H1 (cell line): ENCODE measurements around the gene UBL5. TPM values are rescaled to one million over a fixed set of nuclear protein-coding genes. Genes with fewer than 3 reads are reported as not detected.
A peak's percentile ranks its signal among the peaks of the same experiment; 100 is the strongest.

Experiments
- CTCF ChIA-PET: fragments of 300-600 bp; sonication (Branson Sonifier 250); formaldehyde crosslinking; loops from one replicate; lab custom pipeline; 2021; ENCODE audit not compliant: partially characterized antibody; lab: Charles Lee
- POLR2A ChIA-PET: fragments of 300-600 bp; sonication (Branson Sonifier 250); formaldehyde crosslinking; loops from one replicate; lab custom pipeline; 2021; ENCODE audit warnings: inconsistent platforms; ENCODE audit not compliant: partially characterized antibody; lab: Charles Lee
- DNase-seq, 2 experiments: peaks; one replicate each; pipeline versions ENCODE4 v3.0.0 to v3.0.0-alpha.2; 2010 to 2022; ENCODE audit warnings: low spot score in 2 of 2, low read depth in 1 of 2, mixed read lengths in 1 of 2
- FAIRE-seq: peaks from 2 replicates; lab custom pipeline; 2011; peaks lifted over from hg19 to GRCh38; lab: Jason Lieb, UNC
- H2AFZ ChIP-seq: 2 replicates; pipeline ENCODE4 v1.8.1; 2012; ENCODE audit warnings: low read length, inconsistent platforms
- H2AK5ac ChIP-seq: 2 replicates; pipeline ENCODE4 v1.6.1; 2013; ENCODE audit warnings: low read depth, low read length
- H2BK120ac ChIP-seq: replicated peaks from 2 replicates; pipeline ENCODE3; 2013; ENCODE audit warnings: low read depth, low read length, inconsistent platforms
- H2BK12ac ChIP-seq: 2 replicates; pipeline ENCODE4 v1.6.1; 2013; ENCODE audit warnings: low read depth, low read length
- H2BK15ac ChIP-seq: 2 replicates; pipeline ENCODE4 v1.6.1; 2013; ENCODE audit warnings: low read length
- H2BK20ac ChIP-seq: 2 replicates; pipeline ENCODE4 v1.6.1; 2013; ENCODE audit warnings: low read length
- H2BK5ac ChIP-seq: 2 replicates; pipeline ENCODE4 v1.6.1; 2013; ENCODE audit warnings: low read depth, low read length
- H3K14ac ChIP-seq: 2 replicates; pipeline ENCODE4 v1.6.1; 2013; ENCODE audit warnings: inconsistent platforms; ENCODE audit not compliant: insufficient read length
- H3K18ac ChIP-seq: 2 replicates; pipeline ENCODE4 v1.6.1; 2013; ENCODE audit warnings: low read length; ENCODE audit errors: extremely low read depth
- H3K23ac ChIP-seq: 2 replicates; pipeline ENCODE4 v1.6.1; 2013; ENCODE audit warnings: inconsistent platforms; ENCODE audit not compliant: insufficient read length
- H3K23me2 ChIP-seq: 2 replicates; pipeline ENCODE4 v1.6.1; 2013; ENCODE audit warnings: low read depth, low read length
- H3K27ac ChIP-seq: 2 replicates; pipeline ENCODE4 v1.6.1; 2011; ENCODE audit warnings: low read depth, low read length, inconsistent platforms
- H3K27me3 ChIP-seq, 4 experiments: replicated peaks in 1 of 4; 1 replicate in 1 of 4; 2 replicates in 3 of 4; pipeline versions ENCODE4 v1.6.1 to v1.8.1; 2011 to 2013; ENCODE audit warnings: low read length in 3 of 4, mild to moderate bottlenecking in 3 of 4, inconsistent platforms in 2 of 4, mixed read lengths in 2 of 4, moderate library complexity in 1 of 4; ENCODE audit not compliant: control insufficient read depth in 3 of 4, insufficient read depth in 3 of 4; ENCODE audit errors: extremely low read depth in 1 of 4
- H3K36me3 ChIP-seq, 4 experiments: 2 replicates each; pipeline versions ENCODE4 v1.6.1 to v1.8.1; 2011 to 2013; ENCODE audit warnings: mild to moderate bottlenecking in 4 of 4, low read length in 3 of 4, moderate library complexity in 2 of 4, control low read depth in 1 of 4, inconsistent platforms in 1 of 4; ENCODE audit not compliant: insufficient read depth in 4 of 4, control insufficient read depth in 2 of 4
- H3K4ac ChIP-seq: replicated peaks from 2 replicates; pipeline ENCODE3; 2013; ENCODE audit warnings: low read length, low read depth, mixed read lengths, inconsistent platforms; ENCODE audit not compliant: insufficient read length
- H3K4me1 ChIP-seq, 4 experiments: replicated peaks in 1 of 4; 1 replicate in 1 of 4; 2 replicates in 3 of 4; pipeline versions ENCODE4 v1.6.1 to v1.8.1; 2011 to 2013; ENCODE audit warnings: low read length in 3 of 4, inconsistent platforms in 2 of 4, mixed read lengths in 1 of 4; ENCODE audit not compliant: insufficient read depth in 4 of 4, control insufficient read depth in 3 of 4
- H3K4me2 ChIP-seq, 2 experiments: 2 replicates each; pipeline versions ENCODE4 v1.6.1 to v1.8.1; 2011 to 2013; ENCODE audit warnings: low read depth in 2 of 2, low read length in 2 of 2, control low read depth in 1 of 2, inconsistent platforms in 1 of 2, mild to moderate bottlenecking in 1 of 2; ENCODE audit not compliant: insufficient read depth in 1 of 2
- H3K4me3 ChIP-seq, 4 experiments: fragments of 200-600, 300-600 bp in 1 of 4; sonication (generic), shearing (Covaris generic), sonication (Bioruptor Twin) in 1 of 4; 2 replicates each; pipeline versions ENCODE4 v1.5.1 to v1.8.1; 2011 to 2016; ENCODE audit warnings: low read length in 4 of 4, low read depth in 3 of 4, control low read depth in 2 of 4, inconsistent platforms in 2 of 4, mild to moderate bottlenecking in 2 of 4, mixed read lengths in 1 of 4, moderate library complexity in 1 of 4; ENCODE audit not compliant: insufficient read depth in 2 of 4; ENCODE audit errors: extremely low read depth in 1 of 4
- H3K56ac ChIP-seq: replicated peaks from 2 replicates; pipeline ENCODE3; 2013; ENCODE audit warnings: low read depth, mild to moderate bottlenecking, mixed read lengths, low read length, inconsistent platforms; ENCODE audit not compliant: insufficient read length
- H3K79me1 ChIP-seq: 2 replicates; pipeline ENCODE4 v1.6.1; 2013; ENCODE audit warnings: low read depth, low read length, control low read depth
- H3K79me2 ChIP-seq, 2 experiments: 2 replicates each; pipeline versions ENCODE4 v1.6.1 to v1.8.1; 2012 to 2013; ENCODE audit warnings: low read length in 2 of 2, mild to moderate bottlenecking in 2 of 2, inconsistent platforms in 1 of 2; ENCODE audit not compliant: insufficient read depth in 2 of 2, control insufficient read depth in 1 of 2
- H3K9ac ChIP-seq, 4 experiments: replicated peaks in 1 of 4; 1 replicate in 1 of 4; 2 replicates in 3 of 4; pipeline versions ENCODE4 v1.6.1 to v1.8.1; 2011 to 2013; ENCODE audit warnings: low read depth in 3 of 4, low read length in 3 of 4, control low read depth in 2 of 4, mild to moderate bottlenecking in 2 of 4, moderate library complexity in 2 of 4, inconsistent platforms in 1 of 4; ENCODE audit errors: extremely low read depth in 1 of 4
- H3K9me3 ChIP-seq, 2 experiments: 2 replicates each; pipeline versions ENCODE4 v1.6.1 to v1.8.1; 2012 to 2013; ENCODE audit warnings: mild to moderate bottlenecking in 2 of 2, moderate library complexity in 2 of 2, control low read depth in 1 of 2, inconsistent platforms in 1 of 2, low read depth in 1 of 2, low read length in 1 of 2, mixed read lengths in 1 of 2; ENCODE audit not compliant: insufficient read depth in 2 of 2
- H4K20me1 ChIP-seq, 2 experiments: replicated peaks in 1 of 2; 2 replicates each; pipeline versions ENCODE3 to v1.8.1; 2011 to 2013; ENCODE audit warnings: inconsistent platforms in 2 of 2, low read length in 2 of 2, mild to moderate bottlenecking in 1 of 2; ENCODE audit not compliant: insufficient read depth in 2 of 2, control insufficient read depth in 1 of 2
- H4K5ac ChIP-seq: 2 replicates; pipeline ENCODE4 v1.6.1; 2013; ENCODE audit warnings: low read length, low read depth, mixed read lengths, inconsistent platforms; ENCODE audit not compliant: insufficient read length
- H4K8ac ChIP-seq: 2 replicates; pipeline ENCODE4 v1.8.0; 2013; ENCODE audit warnings: mild to moderate bottlenecking, moderate library complexity, low read length, inconsistent platforms; ENCODE audit not compliant: insufficient read depth; ENCODE audit errors: extremely low read depth
- H4K91ac ChIP-seq: replicated peaks from 2 replicates; pipeline ENCODE3; 2013; ENCODE audit warnings: low read length, mixed read lengths, inconsistent platforms; ENCODE audit not compliant: insufficient read length
- ATF2 ChIP-seq: IDR thresholded peaks from 2 replicates; pipeline ENCODE4 v1.6.1; 2012; ENCODE audit warnings: low read length, inconsistent platforms
- CBX8 ChIP-seq: fragments of 300-800, 300-1000 bp; sonication (generic); IDR thresholded peaks from 2 replicates; pipeline ENCODE4 v1.7.1; 2016; ENCODE audit warnings: low read depth, low read length, borderline replicate concordance
- CHD1 ChIP-seq: IDR thresholded peaks from 2 replicates; pipeline ENCODE4 v1.6.1; 2012; ENCODE audit warnings: low read depth, low read length, improper control_type of control experiment
- HDAC6 ChIP-seq: IDR thresholded peaks from one replicate; pipeline ENCODE4 v1.7.1; 2012; ENCODE audit warnings: low read depth, mild to moderate bottlenecking, inconsistent platforms, low read length, moderate library complexity
- JUND ChIP-seq: IDR thresholded peaks from 2 replicates; pipeline ENCODE4 v1.6.1; 2011; ENCODE audit warnings: mild to moderate bottlenecking, improper control_type of control experiment, low read length
- KDM1A ChIP-seq: fragments of 200-600, 300-600 bp; sonication (generic); IDR thresholded peaks from 2 replicates; pipeline ENCODE4 v1.7.1; 2016; ENCODE audit warnings: mild to moderate bottlenecking, low read length, borderline replicate concordance
- KDM5A ChIP-seq: fragments of 200-600 bp; IDR thresholded peaks from 2 replicates; pipeline ENCODE4 v1.7.1; 2012; ENCODE audit warnings: mild to moderate bottlenecking, low read length, inconsistent platforms, mixed read lengths
- MAFK ChIP-seq: IDR thresholded peaks from 2 replicates; pipeline ENCODE4 v1.6.1; 2012; ENCODE audit warnings: low read depth, mild to moderate bottlenecking, improper control_type of control experiment, low read length
- POLR2A ChIP-seq, 2 experiments: IDR thresholded peaks; 1 replicate in 1 of 2; 2 replicates in 1 of 2; pipeline ENCODE4 v1.6.1; 2011; ENCODE audit warnings: low read depth in 2 of 2, low read length in 2 of 2, mild to moderate bottlenecking in 2 of 2; ENCODE audit errors: control extremely low read depth in 1 of 2
- SRF ChIP-seq: IDR thresholded peaks from 2 replicates; pipeline ENCODE4 v1.6.1; 2011; ENCODE audit warnings: mild to moderate bottlenecking, low read depth, low read length, moderate library complexity
- SUZ12 ChIP-seq: fragments of 200-600 bp; sonication (generic); IDR thresholded peaks from 2 replicates; pipeline ENCODE4 v1.6.1; 2012; ENCODE audit warnings: mild to moderate bottlenecking, inconsistent platforms, low read length, moderate library complexity, mixed read lengths
- USF2 ChIP-seq: IDR thresholded peaks from 2 replicates; pipeline ENCODE4 v1.6.1; 2011; ENCODE audit warnings: low read length, improper control_type of control experiment
- WGBS, 2 experiments: shearing (Covaris generic) in 1 of 2; methylation state at CpG; one replicate each; pipeline versions ENCODE4 v1.1.6 to v1.1.7; 2013 to 2015; ENCODE audit warnings: low lambda C conversion rate in 2 of 2, mixed read lengths in 2 of 2, inconsistent platforms in 1 of 2, low coverage in 1 of 2, missing lambda C conversion rate in 1 of 2; ENCODE audit not compliant: insufficient replicate concordance in 2 of 2, insufficient coverage in 1 of 2, insufficient read length in 1 of 2; ENCODE audit errors: extremely low coverage in 1 of 2, missing lambda C conversion rate in 1 of 2; 5-methylcytosine and 5-hydroxymethylcytosine counted together
- polyA plus RNA-seq, 7 experiments: library from polyadenylated mRNA; depleted of rRNA in 3 of 7; stranded (reverse) in 5 of 7; unstranded in 2 of 7; fragments of >200 nt in 5 of 7; fragments of 200-250 nt in 2 of 7; gene quantifications; 1 replicate in 5 of 7; 2 replicates in 1 of 7; 4 replicates in 1 of 7; pipeline versions ENCODE4 v1.2.1 to v1.2.3, GENCODE V29; 2011 to 2013; ENCODE audit warnings: missing spikeins in 2 of 7, mixed read lengths in 2 of 7
- total RNA-seq: library from RNA; stranded (reverse); fragmentation: NEBNext Ultra II Directional; extraction: Animal tissue kit (Norgen Biotek cat#: 25700); gene quantifications from 2 replicates; pipeline ENCODE4 v1.2.1, GENCODE V29; 2021

Gene UBL5
- total and polyA plus RNA-seq, 2 of the 8 experiments (the other 6 are each of a cell fraction or from before 2014, with no cell fraction given): 416 to 1,209 TPM

- WGBS, 2 experiments: 94% methylated on average over 38 of the region's 38 CpGs; no CpG with 5 or more reads in 1 of the 2 experiments
- no peak for FAIRE-seq
- CTCF ChIA-PET: no interaction called here
- TF ChIP-seq POLR2A (IDR thresholded peaks at IDR 0.05; ENCODE audit: control extremely low read depth in 1 of 2, low read depth in 2 of 2, low read length in 2 of 2) (no peak), SRF (no peak), MAFK (no peak), SUZ12 (no peak), ATF2 (no peak), CBX8 (no peak), USF2 (no peak), KDM5A (no peak), CHD1 (no peak), JUND (no peak), HDAC6 (no peak), KDM1A (no peak)
Observed at GRCh38 chr19:9854282-9854846, 26.6 kb downstream of the UBL5 start.

More at GRCh38 chr19:9854282-9854846, 26.6 kb downstream of the UBL5 start:
- POLR2A ChIA-PET: no interaction called here
- no peak overlapping the region for H4K91ac ChIP-seq
- no peak overlapping the region for H4K5ac ChIP-seq
- no peaks in the 10 kb centered on the region for H3K9me3 ChIP-seq
- no peaks in the 10 kb centered on the region for H3K79me2 ChIP-seq
- H2BK15ac ChIP-seq: no peak overlapping the region
- peaks cover 0 to 12% (median 8%) of the 10 kb centered on the region in 4 experiments; a peak in 6 of 7 replicates for H3K4me1 ChIP-seq
- H2BK12ac ChIP-seq: no peak overlapping the region
- H3K18ac ChIP-seq: no peak overlapping the region
- no peak overlapping the region for H2AK5ac ChIP-seq
- no peak overlapping the region for H3K4ac ChIP-seq
- H3K14ac ChIP-seq: no peak overlapping the region
- no peak overlapping the region for H3K56ac ChIP-seq
- no peaks in the 10 kb centered on the region for H3K79me1 ChIP-seq
- DNase-seq: no peak
- H3K4me3 ChIP-seq: no peak overlapping the region
- no peak overlapping the region for H3K9ac ChIP-seq
- no peaks in the 10 kb centered on the region for H3K23me2 ChIP-seq
- H3K36me3 ChIP-seq: peaks cover 0 to 12% (median 9%) of the 10 kb centered on the region in 4 experiments; a peak in 5 of 8 replicates
- no peak overlapping the region; the same call in 1 of the 2 replicates for H4K8ac ChIP-seq
- no peak overlapping the region for H3K23ac ChIP-seq
- H2AFZ ChIP-seq: no peak overlapping the region
- no peaks in the 10 kb centered on the region for H3K27me3 ChIP-seq
- H3K4me2 ChIP-seq: no peak overlapping the region
- H4K20me1 ChIP-seq: peaks cover 4 to 5% of the 10 kb centered on the region in 2 experiments
- H2BK20ac ChIP-seq: no peak overlapping the region
- H2BK120ac ChIP-seq: no peak overlapping the region
- peak overlapping the region; percentile 60; the same call in 1 of the 2 replicates for H2BK5ac ChIP-seq
- H3K27ac ChIP-seq: no peak overlapping the region
